PFSK-1 (cell line): ENCODE results near the gene THEM4.

ENCODE experiments used
- FOXP2 ChIP-seq: optimal IDR thresholded peaks from 2 replicates; pipeline ENCODE3; 2011; ENCODE audit warnings: borderline replicate concordance, control low read depth, inconsistent platforms; ENCODE audit not compliant: insufficient read depth; ENCODE audit errors: extremely low read length, extremely low read depth
- POLR2AphosphoS5 ChIP-seq: IDR thresholded peaks from 2 replicates; pipeline ENCODE4 v1.6.1; 2012; ENCODE audit warnings: low read depth, mild to moderate bottlenecking, control low read depth, low read length, moderate library complexity
- REST ChIP-seq, 2 experiments: IDR thresholded peaks; 2 replicates each; pipeline versions ENCODE4 v1.6.1 to v1.8.0; 2011 to 2012; ENCODE audit warnings: low read depth in 2 of 2, low read length in 2 of 2, control low read depth in 1 of 2, inconsistent platforms in 1 of 2, mild to moderate bottlenecking in 1 of 2, moderate library complexity in 1 of 2; ENCODE audit not compliant: insufficient read depth in 1 of 2
- SIN3A ChIP-seq: IDR thresholded peaks from 2 replicates; pipeline ENCODE4 v1.6.1; 2012; ENCODE audit warnings: mild to moderate bottlenecking, low read length, moderate library complexity, borderline replicate concordance; ENCODE audit not compliant: insufficient read depth
- TAF1 ChIP-seq: IDR thresholded peaks from 2 replicates; pipeline ENCODE4 v1.6.1; 2012; ENCODE audit warnings: low read length, control low read depth, borderline replicate concordance; ENCODE audit not compliant: insufficient read depth

The THEM4 gene

DNA sequence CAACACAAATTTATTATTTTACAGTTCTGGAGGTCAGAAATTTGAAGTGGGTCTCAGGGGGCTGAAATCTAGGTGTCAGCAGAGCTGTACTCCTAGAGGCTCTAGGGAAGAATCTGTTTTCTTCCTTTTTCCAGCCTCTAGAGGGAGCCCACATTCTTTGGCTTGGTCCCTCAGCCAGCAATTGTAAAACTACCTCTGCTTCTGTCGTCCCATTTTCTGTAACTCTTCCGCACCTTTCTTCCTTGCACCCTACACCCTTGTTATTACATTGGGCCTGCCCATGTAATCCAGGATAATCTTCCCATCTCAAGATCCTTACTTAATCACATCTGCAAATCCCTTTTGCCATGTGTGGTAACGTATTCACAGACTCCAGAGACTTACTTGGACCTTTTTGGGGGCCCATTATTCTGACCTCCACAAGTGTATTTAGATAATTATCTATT is 24.8 kb upstream of the THEM4 start:
- no peak for TF ChIP-seq REST (IDR thresholded peaks at IDR 0.05; ENCODE audit: insufficient read depth in 1 of 2, low read depth in 2 of 2, low read length in 2 of 2)
- TF ChIP-seq FOXP2: no peak
- TF ChIP-seq TAF1: no peak
- no peak for TF ChIP-seq POLR2AphosphoS5
- TF ChIP-seq SIN3A: no peak

GRCh38 chr1:151924691-151925587 is 15.6 kb upstream of the THEM4 start:
- TF ChIP-seq FOXP2 (no peak), POLR2AphosphoS5 (no peak), SIN3A (no peak), REST (IDR thresholded peaks at IDR 0.05; ENCODE audit: insufficient read depth in 1 of 2, low read depth in 2 of 2, low read length in 2 of 2) (no peak), TAF1 (no peak)

- TF ChIP-seq TAF1 (no peak), SIN3A (no peak), REST (IDR thresholded peaks at IDR 0.05; ENCODE audit: insufficient read depth in 1 of 2, low read depth in 2 of 2, low read length in 2 of 2) (no peak), FOXP2 (no peak), POLR2AphosphoS5 (no peak)
Observed at GRCh38 chr1:151923422-151923821, 14.1 kb upstream of the THEM4 start.

DNA sequence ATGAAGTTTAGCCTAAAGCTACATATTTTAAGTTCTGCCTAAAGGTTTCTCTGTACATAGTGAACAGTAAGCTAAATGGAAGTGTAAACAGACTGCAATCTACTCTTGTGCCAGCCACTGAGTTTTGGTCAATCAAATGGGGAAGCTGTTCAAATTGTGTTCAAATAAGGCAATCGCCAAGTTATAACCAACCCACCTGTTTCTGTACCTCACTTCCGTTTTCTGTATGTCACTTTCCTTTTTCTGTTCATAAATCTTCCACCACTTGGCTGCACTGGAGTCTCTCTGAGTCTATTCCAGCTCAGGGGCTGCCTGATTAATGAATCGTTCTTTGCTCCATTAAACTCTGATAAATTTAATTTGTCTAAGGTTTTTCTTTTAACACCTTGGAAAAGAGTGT is 10.8 kb upstream of the THEM4 start:
- no peak for TF ChIP-seq SIN3A
- TF ChIP-seq REST (IDR thresholded peaks at IDR 0.05; ENCODE audit: insufficient read depth in 1 of 2, low read depth in 2 of 2, low read length in 2 of 2): no peak
- no peak for TF ChIP-seq FOXP2
- no peak for TF ChIP-seq TAF1
- no peak for TF ChIP-seq POLR2AphosphoS5
